NCI-H1105 treated with DMSO at 0.1 percent for 48 hours (cell line): ENCODE measurements around the gene ALS2CL.
A peak's percentile ranks its signal among the peaks of the same experiment; 100 is the strongest.

ENCODE experiments used
- DNase-seq: peaks from one replicate; lab custom pipeline; 2025; lab: John Stamatoyannopoulos, UW

ALS2CL gene

GRCh38 chr3:46629551-46630517 is 63.6 kb downstream of the ALS2CL start:
- peak; percentile 10 for DNase-seq

- no peak for DNase-seq
Observed at GRCh38 chr3:46628901-46629369, 64.5 kb downstream of the ALS2CL start.

GRCh38 chr3:46627078-46627477 is 66.4 kb downstream of the ALS2CL start:
- no peak for DNase-seq

DNA sequence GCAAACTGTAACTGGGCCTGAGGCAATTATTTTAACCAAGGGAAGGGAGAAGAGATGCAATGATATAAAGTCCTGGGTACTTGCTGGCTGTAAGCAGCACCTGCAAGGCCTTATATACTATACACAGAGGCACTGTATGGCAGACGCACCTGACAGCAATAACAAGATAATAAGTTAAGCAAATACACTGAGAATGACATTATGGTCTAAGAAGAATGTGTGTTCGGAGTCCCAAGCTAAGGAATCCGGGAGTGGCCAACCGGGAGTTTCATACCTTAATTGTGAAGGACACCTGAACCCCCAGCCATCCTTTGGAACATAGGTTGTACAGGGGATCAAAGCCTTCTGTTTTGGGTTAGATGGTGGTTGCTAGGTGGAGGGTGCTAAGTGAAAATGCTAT is 67.4 kb downstream of the ALS2CL start:
- DNase-seq = no peak

- no peak for DNase-seq
Observed at GRCh38 chr3:46624975-46625490, 68.4 kb downstream of the ALS2CL start.

- no peak for DNase-seq
Observed at GRCh38 chr3:46624533-46624932, 68.9 kb downstream of the ALS2CL start.

DNA sequence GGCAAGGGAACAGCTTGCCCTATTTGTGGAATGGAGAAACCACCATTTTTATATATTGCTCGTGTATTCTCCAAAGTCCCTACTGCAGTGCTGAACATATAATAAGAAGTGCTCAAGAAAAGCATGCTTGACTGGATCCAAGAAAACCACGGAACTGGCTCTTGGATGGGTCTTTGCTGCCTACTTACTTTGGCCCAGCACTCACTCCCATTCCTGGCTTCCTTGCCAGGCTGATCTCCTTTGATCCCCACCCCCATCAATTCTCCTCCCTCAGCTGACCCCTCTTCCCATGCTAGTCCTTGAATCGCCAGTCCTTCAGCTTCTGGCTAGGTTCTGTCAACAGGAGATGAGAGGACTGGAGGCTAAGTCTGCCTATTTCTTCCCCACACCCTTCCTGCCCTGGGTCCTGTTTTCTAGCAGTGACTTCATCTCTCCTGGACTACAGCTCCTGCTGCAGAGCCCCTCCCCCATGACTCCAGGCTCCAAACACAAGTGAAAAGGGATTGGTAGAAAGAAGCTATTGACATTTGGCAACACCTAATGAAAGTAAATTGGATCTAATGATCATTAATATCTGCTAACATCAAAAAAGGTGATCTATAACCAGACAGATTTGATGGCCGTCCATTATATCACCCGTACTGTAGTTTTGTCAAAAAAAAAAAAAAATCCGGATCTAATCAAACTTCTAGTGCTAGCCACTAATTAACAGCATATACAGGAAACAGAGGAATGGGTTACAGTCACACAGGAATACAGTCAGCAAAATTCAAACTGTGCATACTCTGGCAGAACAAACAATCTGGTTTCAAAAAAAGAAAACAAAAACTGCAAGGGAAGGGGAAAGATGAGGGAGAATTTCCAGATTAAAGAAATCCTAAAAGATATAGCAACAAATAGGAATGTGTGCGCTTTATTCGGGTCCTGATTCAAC is 73.4 kb downstream of the ALS2CL start:
- DNase-seq = no peak
